Measurements from ENCODE around the gene WAC.
"Not testable (repeated sequence)": the region's sequence is repeated elsewhere in the genome, so short reads cannot be mapped to it uniquely, and the experiment has no call there.

The WAC gene

GRCh38 chr10:28564905-28565304 is 32.0 kb downstream of the WAC start:
- DNase-seq (ENCODE audit: low spot score): no peak

- DNase-seq (ENCODE audit: low spot score): no peak
Observed at GRCh38 chr10:28566458-28567015, 33.6 kb downstream of the WAC start.

- no peak for DNase-seq (ENCODE audit: low spot score)
Observed at GRCh38 chr10:28569506-28570159, 36.7 kb downstream of the WAC start.

- DNase-seq (ENCODE audit: low spot score): no peak
Observed at GRCh38 chr10:28570598-28570997, 37.7 kb downstream of the WAC start.

- DNase-seq (ENCODE audit: low spot score): no peak
Observed at GRCh38 chr10:28571265-28571664, 38.3 kb downstream of the WAC start.

- not testable (repeated sequence) for DNase-seq (ENCODE audit: low spot score)
Observed at GRCh38 chr10:28574214-28574613, 41.3 kb downstream of the WAC start.

GRCh38 chr10:28575852-28576251 is 42.9 kb downstream of the WAC start:
- DNase-seq (ENCODE audit: low spot score): no peak

- no peak for DNase-seq (ENCODE audit: low spot score)
Observed at GRCh38 chr10:28577506-28577905, 44.6 kb downstream of the WAC start.

- DNase-seq (ENCODE audit: low spot score): no peak
Observed at GRCh38 chr10:28578454-28578853, 45.5 kb downstream of the WAC start.

GRCh38 chr10:28580825-28581224 is 47.9 kb downstream of the WAC start:
- no peak for DNase-seq (ENCODE audit: low spot score)

- DNase-seq (ENCODE audit: low spot score): no peak
Observed at GRCh38 chr10:28581916-28582315, 49.0 kb downstream of the WAC start.

- no peak for DNase-seq (ENCODE audit: low spot score)
Observed at GRCh38 chr10:28585076-28585475, 52.2 kb downstream of the WAC start.

GRCh38 chr10:28586176-28586575 is 53.3 kb downstream of the WAC start:
- no peak for DNase-seq (ENCODE audit: low spot score)

- no peak for DNase-seq (ENCODE audit: low spot score)
Observed at GRCh38 chr10:28587270-28587969, 54.5 kb downstream of the WAC start.

GRCh38 chr10:28587970-28588290 is 55.0 kb downstream of the WAC start:
- no peak for DNase-seq (ENCODE audit: low spot score)

- no peak for DNase-seq (ENCODE audit: low spot score)
Observed at GRCh38 chr10:28592953-28593352, 60.0 kb downstream of the WAC start.

GRCh38 chr10:28593811-28594210 is 60.9 kb downstream of the WAC start:
- DNase-seq (ENCODE audit: low spot score): no peak

- DNase-seq (ENCODE audit: low spot score): no peak
Observed at GRCh38 chr10:28594406-28594805, 61.5 kb downstream of the WAC start.

- DNase-seq (ENCODE audit: low spot score): no peak
Observed at GRCh38 chr10:28595613-28596012, 62.7 kb downstream of the WAC start.

- no peak for DNase-seq (ENCODE audit: low spot score)
Observed at GRCh38 chr10:28600056-28600455, 67.1 kb downstream of the WAC start.

GRCh38 chr10:28601012-28601411 is 68.1 kb downstream of the WAC start:
- DNase-seq (ENCODE audit: low spot score): no peak

- DNase-seq (ENCODE audit: low spot score): no peak
Observed at GRCh38 chr10:28604567-28605536, 71.9 kb downstream of the WAC start.

- no peak for DNase-seq (ENCODE audit: low spot score)
Observed at GRCh38 chr10:28606568-28606967, 73.7 kb downstream of the WAC start.

Data from HuH-7.5 (cell line).